CD4-positive, alpha-beta T cell (primary cell): ENCODE results near the gene BRD1. TPM values are rescaled to one million over a fixed set of nuclear protein-coding genes. Genes with fewer than 3 reads are reported as not detected.
A peak's percentile ranks its signal among the peaks of the same experiment; 100 is the strongest.

ENCODE experiments used
- ATAC-seq: fragments of 200-7000 bp; cut with Tn5 transposase; one replicate; pipeline ENCODE4 v1.10.0; 2022; ENCODE audit warnings: mild to moderate bottlenecking; ENCODE audit not compliant: poor library complexity
- CTCF ChIA-PET: fragments of 350-600 bp; sonication (Branson Sonifier 250); formaldehyde crosslinking; loops from one replicate; lab custom pipeline; 2021; ENCODE audit warnings: antibody characterized with exemption, inconsistent platforms; lab: Charles Lee
- POLR2A ChIA-PET: fragments of 350-600 bp; sonication (Branson Sonifier 250); formaldehyde crosslinking; loops from one replicate; lab custom pipeline; 2021; ENCODE audit warnings: antibody characterized with exemption, inconsistent platforms; lab: Charles Lee
- DNase-seq, 14 experiments: peaks; one replicate each; pipeline ENCODE4 v3.0.0-alpha.2; 2013 to 2020; ENCODE audit warnings: mixed read lengths in 2 of 14
- H3K27ac ChIP-seq, 2 donors: one replicate each; pipeline versions ENCODE4 v1.5.1 to v1.7.0; 2013; ENCODE audit warnings: low read length in 2 of 2, low read depth in 1 of 2, mild to moderate bottlenecking in 1 of 2
- H3K27me3 ChIP-seq, 2 experiments: 1 replicate in 1 of 2; 2 replicates in 1 of 2; pipeline versions ENCODE4 v1.6.1 to v1.7.0; 2013; ENCODE audit warnings: low read length in 2 of 2, control low read depth in 1 of 2, mild to moderate bottlenecking in 1 of 2, moderate library complexity in 1 of 2; ENCODE audit not compliant: insufficient read depth in 2 of 2, control insufficient read depth in 1 of 2
- H3K36me3 ChIP-seq: one replicate; pipeline ENCODE4 v1.6.1; 2013; ENCODE audit warnings: low read length, control low read depth; ENCODE audit not compliant: insufficient read depth
- H3K4me1 ChIP-seq: one replicate; pipeline ENCODE4 v1.6.1; 2013; ENCODE audit warnings: low read length, control low read depth; ENCODE audit not compliant: insufficient read depth
- H3K4me3 ChIP-seq: one replicate; pipeline ENCODE4 v1.5.1; 2013; ENCODE audit warnings: mild to moderate bottlenecking, low read length, moderate library complexity
- H3K9me3 ChIP-seq, 2 experiments: 1 replicate in 1 of 2; 2 replicates in 1 of 2; pipeline versions ENCODE4 v1.6.1 to v1.7.0; 2013; ENCODE audit warnings: low read length in 2 of 2, mild to moderate bottlenecking in 2 of 2, control low read depth in 1 of 2, moderate library complexity in 1 of 2; ENCODE audit not compliant: control insufficient read depth in 1 of 2, insufficient read depth in 1 of 2
- H3K27ac Mint-ChIP-seq: one replicate; pipeline ENCODE4 v1.8.0; 2020; ENCODE audit warnings: mixed read lengths
- H3K27me3 Mint-ChIP-seq: one replicate; pipeline ENCODE4 v1.8.0; 2021; ENCODE audit warnings: mixed read lengths
- H3K36me3 Mint-ChIP-seq: one replicate; pipeline ENCODE4 v1.8.0; 2021; ENCODE audit warnings: low read depth, mixed read lengths
- H3K4me1 Mint-ChIP-seq: one replicate; pipeline ENCODE4 v1.8.0; 2021; ENCODE audit warnings: low read depth, mixed read lengths
- H3K4me3 Mint-ChIP-seq: one replicate; pipeline ENCODE4 v1.8.0; 2020; ENCODE audit warnings: mild to moderate bottlenecking, mixed read lengths
- H3K9me3 Mint-ChIP-seq: one replicate; pipeline ENCODE4 v1.8.0; 2020; ENCODE audit warnings: mixed read lengths
- CTCF ChIP-seq: fragments of 200-600 bp; IDR thresholded peaks from one replicate; pipeline ENCODE4 v1.8.0; 2022; ENCODE audit warnings: antibody characterized with exemption, mild to moderate bottlenecking
- intact Hi-C, 2 experiments: fragments of 100-400 bp; cut with DNase I in 1 of 2; cut with micrococcal nuclease in 1 of 2; formaldehyde crosslinking; loops; one replicate each; pipeline versions ENCODE4 v1.15.1 to v1.9.0; 2023 to 2025; cut with DNase I, micrococcal nuclease
- total RNA-seq, 174 experiments: library from RNA in 2 of 174; stranded (reverse) in 2 of 174; gene quantifications; one replicate each; pipeline ENCODE4 v1.2.3 and lab custom pipeline; 2021 to 2026

BRD1 gene
- total RNA-seq, 2 experiments from 2014 or later = 129 to 130 TPM

GRCh38 chr22:49867303-49868265 is 39.9 kb upstream of the BRD1 start:
- TF ChIP-seq CTCF = no peak
- ChIA-PET POLR2A (interaction anchor here (2.4 kb wide), 1 partner anchor 12 kb away, joined by 12 read pairs; no protein-coding TSS in a partner anchor), CTCF (no interaction called here)
- no peaks in the 10 kb centered on the region for H3K36me3 ChIP-seq
- peaks cover 59% of the 10 kb centered on the region for H3K4me1 ChIP-seq
- peak in 3 of 14 experiments; percentile 45 to 74 (median 56) for DNase-seq
- no peaks in the 10 kb centered on the region for H3K27me3 Mint-ChIP-seq
- peak overlapping the region; percentile 38 for H3K4me3 Mint-ChIP-seq
- peaks cover 57% of the 10 kb centered on the region for H3K36me3 Mint-ChIP-seq
- no peak overlapping the region for H3K4me3 ChIP-seq
- peaks cover 16 to 20% of the 10 kb centered on the region in 2 experiments for H3K9me3 ChIP-seq
- H3K4me1 Mint-ChIP-seq = peaks cover 76% of the 10 kb centered on the region
- peaks cover 5% of the 10 kb centered on the region for H3K9me3 Mint-ChIP-seq
- no peaks in the 10 kb centered on the region for H3K27me3 ChIP-seq
- ATAC-seq = peak; percentile 45
- H3K27ac ChIP-seq = peak overlapping the region in 1 of 2 donors; percentile 18
- intact Hi-C loops = no loop called here
- peak overlapping the region; percentile 80 for H3K27ac Mint-ChIP-seq

GRCh38 chr22:49866646-49867045 is 39.0 kb upstream of the BRD1 start:
- DNase-seq (no peak), ATAC-seq (no peak)
- peaks cover 16 to 20% of the 10 kb centered on the region in 2 experiments for H3K9me3 ChIP-seq
- intact Hi-C loops = no loop called here
- TF ChIP-seq CTCF = no peak
- H3K27me3 Mint-ChIP-seq = no peaks in the 10 kb centered on the region
- CTCF ChIA-PET = interaction anchor here (0.6 kb wide), 1 partner anchor 9 kb away, joined by 3 read pairs; no protein-coding TSS in a partner anchor
- no peak overlapping the region for H3K27ac ChIP-seq
- H3K4me3 ChIP-seq = no peak overlapping the region
- H3K36me3 ChIP-seq = no peaks in the 10 kb centered on the region
- H3K4me3 Mint-ChIP-seq = peak overlapping the region; percentile 38
- H3K27me3 ChIP-seq = no peaks in the 10 kb centered on the region
- H3K27ac Mint-ChIP-seq = peak overlapping the region; percentile 80
- POLR2A ChIA-PET = no interaction called here
- peaks cover 79% of the 10 kb centered on the region for H3K4me1 Mint-ChIP-seq
- H3K36me3 Mint-ChIP-seq = peaks cover 52% of the 10 kb centered on the region
- H3K9me3 Mint-ChIP-seq = peaks cover 5% of the 10 kb centered on the region
- peaks cover 65% of the 10 kb centered on the region for H3K4me1 ChIP-seq

- CTCF ChIA-PET = interaction anchor here (0.6 kb wide), 1 partner anchor 9 kb away, joined by 3 read pairs; no protein-coding TSS in a partner anchor
- Histone ChIP-seq H3K36me3 (no peaks in the 10 kb centered on the region), H3K4me1 (peaks cover 61% of the 10 kb centered on the region), H3K9me3 (peaks cover 16 to 20% of the 10 kb centered on the region in 2 experiments), H3K4me3 (no peak overlapping the region), H3K27me3 (no peaks in the 10 kb centered on the region), H3K27ac (no peak overlapping the region)
- Mint-ChIP-seq H3K27me3 (no peaks in the 10 kb centered on the region), H3K9me3 (peaks cover 5% of the 10 kb centered on the region), H3K36me3 (peaks cover 52% of the 10 kb centered on the region), H3K27ac (peak overlapping the region; percentile 14), H3K4me3 (no peak overlapping the region), H3K4me1 (peaks cover 84% of the 10 kb centered on the region)
- intact Hi-C loops = no loop called here
- TF ChIP-seq CTCF = no peak
- DNase-seq (no peak), ATAC-seq (no peak)
- POLR2A ChIA-PET = no interaction called here
Measured at GRCh38 chr22:49866134-49866533, 38.5 kb upstream of the BRD1 start.
